Kidney tubule cell (primary cell): Measurements from ENCODE around the gene UBE3C.

Experiments
- DNase-seq: peaks from one replicate; pipeline ENCODE4 v3.0.0-alpha.2; 2018; ENCODE audit warnings: low spot score

Gene UBE3C

DNA sequence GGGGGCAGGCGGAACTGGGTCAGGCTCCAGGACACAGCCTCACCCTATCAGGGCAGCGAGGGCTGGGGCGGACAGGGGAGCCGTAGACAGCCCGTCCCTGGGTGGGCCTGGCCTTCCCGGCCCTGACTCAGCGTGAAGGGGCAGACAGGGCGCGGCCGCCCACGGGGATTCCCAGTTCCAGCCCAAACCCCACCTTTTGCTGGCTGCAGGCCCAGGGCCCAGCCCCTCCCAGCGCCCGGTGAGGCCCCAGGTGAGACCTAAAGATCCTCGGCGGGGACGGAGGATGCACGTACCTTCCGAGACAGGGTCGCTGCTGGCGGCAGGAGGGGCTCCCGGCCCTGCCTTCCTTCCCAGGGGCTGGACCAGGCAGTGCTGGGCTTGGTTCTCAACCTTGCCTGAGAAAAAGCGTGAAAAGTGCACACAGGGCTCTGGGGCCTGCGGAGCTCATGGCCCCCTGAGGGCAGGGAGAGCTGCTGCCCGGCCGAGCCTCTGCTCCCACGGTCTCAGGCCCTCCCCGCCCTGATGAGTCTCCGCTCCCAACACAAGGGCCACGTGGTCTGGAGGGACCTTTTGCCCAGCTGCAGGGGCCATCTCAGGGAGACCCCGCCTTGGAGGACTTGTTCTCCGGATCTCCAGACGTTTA lies 154.2 kb downstream of the UBE3C start:
- DNase-seq = no peak

DNA sequence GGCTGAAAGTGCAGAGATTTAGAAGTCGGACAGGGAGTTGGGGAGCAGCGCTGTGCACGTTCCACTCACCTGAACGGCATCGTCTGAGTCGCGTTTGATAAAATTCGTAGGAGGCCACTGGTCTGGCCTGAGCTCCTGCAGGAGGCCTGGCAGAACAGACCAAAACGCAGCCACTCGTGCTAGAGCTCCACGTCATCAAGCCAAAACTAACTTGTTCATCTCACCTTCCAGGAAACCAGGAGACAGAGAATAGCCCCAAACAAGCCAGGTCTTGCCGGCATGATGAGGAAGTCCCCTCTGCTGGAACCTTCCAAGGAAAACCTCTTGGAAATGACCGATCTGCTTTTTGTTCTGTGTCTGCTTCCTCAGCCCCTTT lies 154.7 kb downstream of the UBE3C start:
- DNase-seq = no peak

DNA sequence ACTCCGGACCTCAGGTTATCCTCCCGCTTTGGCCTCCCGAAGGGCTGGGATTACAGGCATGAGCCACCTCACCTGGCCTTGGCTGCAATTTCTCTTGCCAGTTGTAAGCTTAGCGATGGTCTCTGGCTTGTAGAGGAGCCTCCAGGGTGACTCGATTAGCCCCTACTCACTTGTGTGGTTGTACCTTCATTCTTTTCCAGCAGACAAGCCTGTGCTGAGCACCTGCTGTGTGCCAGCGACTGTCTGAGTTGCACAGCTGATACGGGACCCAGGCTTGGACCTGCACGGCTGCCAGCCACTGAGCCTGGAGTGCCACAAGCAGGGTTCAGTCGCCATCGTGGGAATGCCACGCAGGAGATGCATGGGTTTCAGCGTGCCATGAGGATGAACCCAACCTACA lies 156.0 kb downstream of the UBE3C start:
- DNase-seq = no peak

DNA sequence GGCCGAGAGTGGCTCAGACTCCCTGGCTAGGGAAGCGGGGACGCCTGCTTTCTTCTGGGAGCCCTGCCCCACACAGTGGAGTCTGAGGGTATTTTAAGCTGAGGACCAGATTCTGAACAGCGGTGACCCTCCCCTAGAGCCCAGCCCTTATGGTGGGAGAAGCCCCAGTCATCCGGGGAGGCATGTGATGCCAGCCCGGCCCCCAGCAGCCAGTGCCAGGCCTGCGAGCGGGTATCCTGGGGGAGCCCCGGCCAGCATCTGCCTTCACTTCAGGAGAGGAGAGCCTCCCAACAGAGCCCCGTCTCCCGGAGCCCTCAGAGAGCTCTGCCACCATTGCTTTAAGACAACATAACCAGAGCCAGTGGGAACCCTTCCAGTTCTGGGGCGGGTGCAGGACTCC lies 156.6 kb downstream of the UBE3C start:
- DNase-seq = no peak

DNA sequence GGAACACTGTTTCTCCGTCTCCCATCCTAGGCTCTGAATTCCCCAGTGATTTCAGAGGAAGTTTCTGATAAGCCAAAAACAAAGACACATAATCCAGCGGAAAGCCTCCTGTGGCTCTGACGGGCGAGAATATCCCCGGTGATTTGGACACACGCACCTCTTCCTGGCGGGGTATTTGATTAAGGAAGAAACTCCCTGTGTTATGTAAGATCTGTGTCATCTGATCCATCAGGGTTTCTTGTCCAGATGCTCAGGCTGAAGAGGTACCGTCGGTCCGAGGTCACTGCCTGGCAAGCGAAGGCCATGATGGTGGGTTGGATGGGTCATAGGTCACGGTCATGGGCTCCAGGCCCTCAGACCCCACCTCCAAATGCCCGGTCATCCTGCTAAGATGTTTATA lies 158.5 kb downstream of the UBE3C start:
- no peak for DNase-seq

DNA sequence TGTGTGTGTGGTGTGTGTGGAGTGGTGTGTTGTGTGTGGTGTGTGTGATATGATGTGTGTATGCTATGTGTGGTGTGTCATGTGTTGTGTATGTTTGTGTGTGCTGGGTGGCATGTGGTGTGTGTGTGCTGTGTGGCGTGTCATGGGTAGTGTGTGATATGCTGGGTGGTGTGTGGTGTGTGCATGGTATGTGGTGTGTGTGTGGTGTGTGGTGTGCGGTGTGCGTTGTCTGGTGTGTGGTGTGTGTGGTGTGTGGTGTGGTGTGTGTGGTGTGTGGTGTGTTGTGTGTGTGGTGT lies 160.5 kb downstream of the UBE3C start:
- no peak for DNase-seq

DNA sequence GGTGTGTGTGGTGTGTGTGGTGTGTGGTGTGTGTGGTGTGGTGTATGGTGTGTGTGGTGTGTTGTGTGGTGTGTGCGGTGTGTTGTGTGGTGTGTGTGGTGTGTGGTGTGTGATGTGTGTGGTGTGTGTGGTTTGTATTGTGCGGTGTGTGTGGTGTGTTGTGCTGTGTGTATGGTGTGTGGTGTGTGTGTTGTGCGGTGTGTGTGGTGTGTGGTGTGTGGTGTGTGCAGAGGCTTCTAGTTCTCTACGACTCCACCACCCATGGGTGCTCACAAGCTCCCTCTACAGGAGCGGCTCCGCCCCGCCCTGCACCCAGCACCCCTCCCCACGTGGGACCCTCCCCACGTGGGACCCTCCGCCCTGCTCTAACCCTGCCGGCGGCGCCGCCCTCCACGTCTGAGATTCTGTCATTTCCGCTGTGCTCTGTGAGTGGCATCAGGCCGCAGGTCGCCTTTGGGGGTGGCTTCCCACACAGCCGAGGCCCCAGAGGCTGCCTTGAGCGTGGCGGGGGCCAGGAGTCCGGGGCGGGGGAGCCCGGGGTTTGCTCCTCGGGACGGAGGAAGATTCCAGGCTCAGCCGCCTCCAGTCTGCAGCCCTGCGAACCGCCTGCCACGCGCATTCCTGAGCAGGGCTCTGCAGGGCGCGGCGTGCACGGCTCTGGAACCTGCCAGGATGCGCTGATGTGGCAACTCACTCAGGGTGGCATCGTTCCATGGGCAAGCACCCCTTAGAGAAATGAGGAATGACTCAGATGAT lies 161.1 kb downstream of the UBE3C start:
- peak; percentile 78 for DNase-seq

DNA sequence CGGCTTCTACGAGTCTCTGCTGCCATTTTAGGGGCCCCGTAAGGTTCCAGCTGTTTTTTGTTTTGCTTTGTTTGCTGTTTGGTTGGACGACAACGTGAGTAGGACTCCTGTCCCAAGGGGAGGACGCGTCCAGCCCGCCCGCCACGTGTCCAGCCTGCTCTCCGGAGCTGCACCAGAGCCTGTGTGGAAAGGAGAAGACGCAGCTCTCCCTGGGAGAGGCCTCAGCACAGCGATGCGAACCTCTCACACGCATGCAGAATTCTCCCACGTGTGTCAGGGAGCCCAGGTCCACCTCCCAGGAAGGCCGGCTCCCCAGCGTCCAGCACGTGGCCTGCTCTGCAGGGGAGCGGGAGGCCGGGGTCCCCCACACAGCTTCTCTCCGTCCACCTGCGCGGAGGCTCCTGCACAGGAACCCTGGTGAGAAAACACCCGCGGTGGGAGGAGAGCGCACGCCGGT lies 161.7 kb downstream of the UBE3C start:
- DNase-seq = no peak

DNA sequence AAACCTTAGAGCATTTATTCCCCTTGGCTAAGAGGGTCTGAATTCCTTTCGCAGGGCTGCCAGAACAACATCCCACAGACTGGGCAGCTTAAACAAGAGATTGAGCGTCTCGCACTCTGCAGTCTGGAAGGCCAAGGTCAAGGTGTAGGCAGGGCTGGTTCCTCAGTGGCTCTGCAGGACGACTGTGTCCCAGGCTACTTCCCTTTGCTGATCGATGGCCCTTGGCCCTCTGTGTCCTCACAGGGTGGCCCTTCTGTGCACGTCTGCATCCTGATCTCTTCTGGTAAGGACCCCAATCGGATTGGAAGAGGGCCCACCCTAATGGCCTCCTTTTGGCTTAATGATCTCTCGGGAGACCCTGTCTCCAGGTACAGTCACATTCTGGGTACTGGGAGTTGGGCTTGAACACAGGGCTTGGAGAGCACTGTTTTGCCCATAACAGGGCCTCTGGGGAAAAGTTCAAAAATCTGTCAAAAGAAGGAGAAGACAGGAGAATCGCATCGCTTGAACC lies 162.9 kb downstream of the UBE3C start:
- no peak for DNase-seq

DNA sequence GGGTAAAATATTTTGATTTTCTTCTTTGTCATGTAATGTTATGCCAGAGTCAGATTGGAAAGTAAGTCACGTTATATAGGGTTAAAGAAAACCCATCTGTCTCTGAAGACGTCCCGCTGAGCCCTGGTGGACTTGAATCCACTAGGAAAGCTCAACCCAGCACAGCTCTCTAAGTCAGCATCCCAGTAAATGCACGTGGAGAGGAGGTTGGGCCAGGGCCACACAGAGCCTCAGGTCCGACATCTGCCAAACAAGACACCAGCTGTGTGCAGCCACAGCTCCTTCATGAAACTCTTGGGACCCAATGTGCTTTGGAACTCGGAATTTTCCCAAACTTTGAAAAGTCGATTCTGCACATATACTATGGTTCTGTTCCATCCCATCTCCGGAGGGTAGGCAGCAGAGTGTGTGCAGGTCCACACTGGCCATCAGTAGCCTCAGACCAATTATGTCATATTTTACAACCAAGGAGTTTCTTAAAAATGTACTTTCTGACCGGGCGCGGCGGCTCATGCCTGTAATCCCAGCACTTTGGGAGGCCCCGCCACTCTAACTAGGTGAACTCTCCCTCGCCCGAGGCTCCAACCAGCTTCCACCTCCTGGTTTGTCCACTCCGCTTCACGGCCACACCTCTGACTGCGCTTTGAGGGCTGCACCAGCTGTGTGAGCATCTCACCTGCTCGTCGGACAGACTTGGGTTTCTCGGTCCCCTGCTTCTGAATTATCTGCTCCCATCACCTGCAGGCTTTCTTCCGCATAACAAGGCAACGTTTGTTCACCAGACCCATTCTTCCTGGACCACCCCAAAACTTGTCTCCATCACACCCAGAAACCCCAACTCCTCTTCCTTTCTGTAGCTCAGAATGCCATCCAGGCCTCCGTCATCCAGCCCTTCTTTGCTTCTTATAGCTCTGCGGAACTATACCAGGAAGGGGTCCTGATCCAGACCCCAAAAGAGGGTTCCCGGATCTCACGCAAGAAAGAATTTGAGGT lies 168.4 kb downstream of the UBE3C start:
- no peak for DNase-seq

DNA sequence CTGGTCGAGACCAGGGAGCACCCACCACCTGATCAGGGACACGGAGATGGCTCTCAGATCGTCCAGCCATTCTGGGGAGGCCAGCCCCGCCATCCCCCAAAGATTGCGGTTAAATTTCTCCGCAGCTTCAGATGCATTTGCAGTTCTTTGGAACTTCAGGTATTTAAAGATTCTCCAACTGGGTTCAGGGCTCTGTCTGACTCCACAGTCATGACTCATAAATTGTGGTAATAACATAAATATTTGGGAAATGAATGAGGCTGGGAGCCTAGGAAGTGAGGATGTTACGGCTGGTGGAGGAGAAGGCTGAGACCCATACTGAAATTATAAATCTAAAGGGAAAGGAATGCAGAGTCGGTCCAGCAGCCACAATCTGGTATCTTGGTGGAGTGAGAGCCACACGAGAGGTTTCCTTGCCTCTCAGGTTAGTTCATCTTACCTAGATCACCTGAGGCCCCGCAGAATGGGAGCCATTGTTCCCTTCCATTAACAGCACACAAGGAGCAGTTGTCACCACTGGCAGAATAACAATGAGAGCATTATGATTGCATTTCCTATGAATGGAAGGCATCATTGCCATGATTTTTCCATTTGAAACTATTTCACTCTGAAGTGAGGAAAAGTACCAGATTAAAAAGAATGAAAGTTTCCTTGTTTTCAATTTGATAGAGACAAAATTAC lies 171.4 kb downstream of the UBE3C start:
- peak; percentile 97 for DNase-seq

DNA sequence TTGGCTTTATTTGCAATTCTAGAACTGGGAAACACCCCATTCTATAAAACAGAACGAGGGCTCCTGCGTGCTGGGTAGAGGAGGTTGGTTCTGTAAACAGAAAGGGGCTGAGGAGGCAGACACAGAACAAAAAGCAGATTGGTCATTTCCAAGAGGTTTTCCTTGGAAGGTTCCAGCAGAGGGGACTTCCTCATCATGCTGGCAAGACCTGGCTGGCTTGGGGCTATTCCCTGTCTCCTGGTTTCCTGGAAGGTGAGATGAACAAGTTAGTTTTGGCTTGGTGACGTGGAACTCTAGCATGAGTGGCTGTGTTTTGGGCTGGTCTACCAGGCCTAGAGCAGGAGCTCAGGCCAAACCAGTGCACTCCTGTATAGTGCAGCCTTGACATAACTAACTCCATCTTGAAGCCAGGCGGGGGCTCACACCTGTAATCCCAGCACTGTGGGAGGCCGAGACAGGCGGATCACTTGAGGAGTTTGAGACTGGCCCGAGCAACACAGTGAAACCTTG lies 172.0 kb downstream of the UBE3C start:
- peak; percentile 42 for DNase-seq

DNA sequence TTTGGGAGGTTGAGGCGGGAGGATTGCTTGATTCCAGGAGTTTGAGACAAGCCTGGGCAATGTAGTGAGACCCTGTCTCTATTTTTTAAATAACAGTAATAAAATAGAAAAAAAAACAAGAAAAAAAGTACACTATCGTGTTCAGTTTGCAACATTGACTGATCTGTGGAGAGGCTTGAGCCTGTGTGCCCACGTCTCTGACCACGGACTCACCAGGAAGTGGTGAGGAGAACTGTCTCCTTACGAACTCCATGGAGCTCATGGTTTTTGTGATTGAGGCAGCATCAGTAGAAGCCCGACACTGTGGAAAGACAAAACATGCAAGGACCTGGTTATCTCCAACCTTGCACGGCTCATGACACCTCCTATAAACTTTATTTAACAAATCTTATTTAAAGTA lies 174.2 kb downstream of the UBE3C start:
- DNase-seq = no peak

DNA sequence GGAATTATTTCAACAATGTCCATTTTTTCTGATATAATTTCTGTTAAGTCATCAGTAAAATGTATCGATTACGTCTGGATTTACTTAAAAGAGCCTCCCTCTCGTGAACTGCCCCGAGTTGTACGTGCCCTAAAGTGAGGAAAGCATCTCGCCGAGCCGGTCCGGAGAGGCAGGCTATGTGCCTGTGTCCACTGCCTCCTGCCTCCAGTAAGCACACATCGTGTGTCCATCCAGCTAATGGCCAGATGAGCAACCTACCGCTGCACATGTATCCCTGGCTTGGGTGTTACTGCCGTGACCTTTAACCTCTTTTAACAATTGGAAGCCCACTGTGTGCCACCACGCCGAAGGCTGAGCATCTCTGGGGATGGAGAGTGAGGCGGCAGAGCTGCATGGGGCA lies 174.9 kb downstream of the UBE3C start:
- no peak for DNase-seq

DNA sequence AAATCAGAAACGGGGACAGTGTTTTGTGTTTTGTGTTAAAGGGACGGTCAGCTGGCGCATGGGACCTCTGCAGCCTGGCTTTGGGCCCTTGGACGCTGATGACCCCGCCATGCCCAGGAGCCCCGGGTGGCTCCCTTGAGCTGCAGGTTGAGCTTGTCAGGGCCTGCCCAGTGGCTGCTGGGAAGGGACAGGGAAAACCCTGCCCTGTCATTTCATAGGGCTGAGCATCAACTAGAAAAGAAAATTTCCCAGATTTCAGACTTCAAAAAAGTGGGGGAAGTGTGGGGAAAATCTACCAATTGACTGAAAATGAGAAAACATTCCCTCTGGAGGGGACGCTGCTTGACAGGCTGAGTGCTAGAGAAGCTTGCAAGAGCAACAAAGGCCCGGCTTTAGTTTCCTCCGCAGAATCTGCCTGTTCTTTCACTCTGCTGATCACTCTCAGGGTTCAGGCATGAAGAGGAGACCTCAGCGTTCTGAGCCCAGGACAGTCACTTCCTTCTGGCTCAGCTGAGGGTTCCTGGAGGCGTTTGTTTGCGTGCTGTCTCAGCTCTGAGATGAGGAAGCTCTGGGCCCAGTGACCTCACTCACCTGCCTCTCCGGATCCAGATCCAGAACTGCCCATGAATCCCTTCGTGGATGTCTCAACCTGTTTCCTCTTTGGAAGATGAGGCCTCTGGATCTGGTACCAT lies 179.4 kb downstream of the UBE3C start:
- DNase-seq = no peak
